Vagina (tissue), 2 donors: ENCODE measurements around the gene HAVCR1. TPM values are rescaled to one million over a fixed set of nuclear protein-coding genes. Genes with fewer than 3 reads are reported as not detected.
"Not testable (repeated sequence)": the region's sequence is repeated elsewhere in the genome, so short reads cannot be mapped to it uniquely, and the experiment has no call there.

Experiments used
- DNase-seq, 2 donors: peaks; one replicate each; pipeline ENCODE4 v3.0.0-alpha.2; 2017; ENCODE audit errors: extremely low spot score in 2 of 2
- H3K27ac ChIP-seq: fragments of 200-600 bp; sonication (generic); one replicate; pipeline ENCODE4 v1.5.1; 2019
- H3K27me3 ChIP-seq: fragments of 200-600 bp; sonication (generic); one replicate; pipeline ENCODE4 v1.5.1; 2019
- H3K36me3 ChIP-seq, 2 donors: fragments of 200-600 bp; sonication (generic); one replicate each; pipeline ENCODE4 v1.5.1; 2017 to 2019
- H3K4me1 ChIP-seq: fragments of 200-600 bp; sonication (generic); one replicate; pipeline ENCODE4 v1.5.1; 2019
- H3K4me3 ChIP-seq, 2 donors: fragments of 200-600 bp; sonication (generic); 1 replicate in 1 of 2; 2 replicates in 1 of 2; pipeline ENCODE4 v1.5.1; 2016 to 2019
- H3K9me3 ChIP-seq: fragments of 200-600 bp; sonication (generic); one replicate; pipeline ENCODE4 v1.5.1; 2019
- CTCF ChIP-seq, 3 experiments: fragments of 450-650 bp in 2 of 3; fragments of 200-600 bp in 1 of 3; sonication (generic) in 1 of 3; IDR thresholded peaks; one replicate each; pipeline ENCODE4 v1.5.1; 2017 to 2019; ENCODE audit warnings: antibody characterized with exemption in 3 of 3, mild to moderate bottlenecking in 2 of 3, moderate library complexity in 2 of 3
- POLR2A ChIP-seq, 2 donors: fragments of 450-650 bp; IDR thresholded peaks; one replicate each; pipeline ENCODE4 v1.6.1; 2017; ENCODE audit warnings: antibody characterized with exemption in 2 of 2, mild to moderate bottlenecking in 2 of 2, moderate library complexity in 2 of 2
- POLR2AphosphoS5 ChIP-seq, 2 donors: sonication (generic); formaldehyde crosslinking; IDR thresholded peaks; one replicate each; pipeline ENCODE4 v1.9.0; 2017; ENCODE audit warnings: antibody characterized with exemption in 2 of 2, mild to moderate bottlenecking in 2 of 2, low read depth in 1 of 2; ENCODE audit not compliant: insufficient read depth in 1 of 2
- intact Hi-C: fragments of 100-400 bp; cut with DNase I; formaldehyde crosslinking; loops from one replicate; pipeline ENCODE4 v1.15.1; 2023
- total RNA-seq: library from RNA; depleted of rRNA; stranded (reverse); fragments of >200 nt; gene quantifications from one replicate; pipeline ENCODE4 v1.2.3, GENCODE V29; 2016

The HAVCR1 gene
- total RNA-seq, 1 donor from 2014 or later: not detected

GRCh38 chr5:157030692-157031091 is 28.2 kb downstream of the HAVCR1 start:
- intact Hi-C loops: no loop called here
- no peaks in the 10 kb centered on the region for H3K9me3 ChIP-seq
- no peak for TF ChIP-seq POLR2AphosphoS5 (IDR thresholded peaks at IDR 0.05; ENCODE audit: insufficient read depth in 1 of 2, low read depth in 1 of 2)
- TF ChIP-seq POLR2A (IDR thresholded peaks at IDR 0.05): no peak
- TF ChIP-seq CTCF (IDR thresholded peaks at IDR 0.05): no peak
- no peaks in the 10 kb centered on the region for H3K27me3 ChIP-seq
- H3K27ac ChIP-seq: no peak overlapping the region
- H3K4me1 ChIP-seq: no peaks in the 10 kb centered on the region
- no peak for DNase-seq
- no peak overlapping the region for H3K4me3 ChIP-seq
- H3K36me3 ChIP-seq: no peaks in the 10 kb centered on the region

DNA sequence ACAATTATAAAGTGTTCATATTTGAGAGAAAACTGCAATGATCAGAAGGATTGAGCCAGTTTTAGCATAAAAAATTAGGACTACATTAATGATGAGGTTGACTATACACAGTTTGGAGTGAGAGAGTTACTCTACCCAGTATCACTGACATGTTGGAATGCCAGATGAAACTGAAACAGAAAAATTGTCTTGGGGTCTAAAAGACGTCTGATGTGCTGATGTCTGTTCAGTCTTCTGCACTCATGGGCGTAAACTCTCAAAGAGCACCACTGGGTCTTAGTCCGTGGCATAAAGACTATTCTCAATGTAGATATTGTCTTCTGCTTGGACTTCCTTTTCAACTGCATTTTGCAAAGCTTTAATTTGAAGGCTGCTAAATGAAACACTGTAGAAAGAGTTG is 29.5 kb downstream of the HAVCR1 start:
- Histone ChIP-seq H3K9me3 (no peaks in the 10 kb centered on the region), H3K27ac (no peak overlapping the region), H3K36me3 (no peaks in the 10 kb centered on the region), H3K27me3 (no peaks in the 10 kb centered on the region), H3K4me3 (no peak overlapping the region), H3K4me1 (no peaks in the 10 kb centered on the region)
- intact Hi-C loops: no loop called here
- DNase-seq: no peak
- TF ChIP-seq POLR2AphosphoS5 (IDR thresholded peaks at IDR 0.05; ENCODE audit: insufficient read depth in 1 of 2, low read depth in 1 of 2) (no peak), POLR2A (IDR thresholded peaks at IDR 0.05) (no peak)

- H3K36me3 ChIP-seq, H3K4me1 ChIP-seq, H3K9me3 ChIP-seq, H3K27ac ChIP-seq, intact Hi-C loops, DNase-seq, H3K27me3 ChIP-seq, H3K4me3 ChIP-seq: not testable (repeated sequence)
Measured at GRCh38 chr5:157027663-157028062, 31.3 kb downstream of the HAVCR1 start.

DNA sequence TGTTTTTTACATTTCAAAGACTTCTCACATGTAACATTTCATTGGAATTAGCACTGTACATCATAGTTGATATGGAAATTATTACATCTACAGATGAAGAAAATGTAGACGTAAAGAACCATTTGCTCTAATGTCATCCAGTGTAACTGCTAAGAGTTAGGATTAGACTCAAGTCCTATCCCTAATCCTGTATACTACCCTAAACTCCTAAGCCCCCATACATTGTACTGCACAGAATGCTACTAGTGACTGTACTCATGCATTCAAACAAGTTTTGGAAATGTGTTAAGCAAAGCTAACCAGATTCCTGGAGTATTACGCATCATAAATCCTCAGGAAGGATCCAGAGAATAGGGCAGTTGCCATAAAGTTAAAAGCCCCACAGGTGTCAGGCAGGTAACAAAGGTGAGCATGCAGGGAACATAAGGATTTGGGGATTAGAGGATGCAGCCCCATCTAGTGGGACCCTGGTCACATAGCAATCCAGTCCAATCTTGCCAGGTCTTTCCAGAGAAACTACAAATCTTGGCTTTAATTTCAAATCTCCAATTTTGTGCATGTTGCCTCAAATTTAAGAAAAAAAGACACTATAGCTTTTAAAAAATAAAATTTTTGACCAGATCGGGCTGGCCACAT is 32.0 kb downstream of the HAVCR1 start:
- H3K4me3 ChIP-seq: no peak overlapping the region
- H3K27ac ChIP-seq: no peak overlapping the region
- H3K9me3 ChIP-seq: no peaks in the 10 kb centered on the region
- H3K36me3 ChIP-seq: no peaks in the 10 kb centered on the region
- no peak for DNase-seq
- intact Hi-C loops: no loop called here
- TF ChIP-seq POLR2A (IDR thresholded peaks at IDR 0.05) (no peak), POLR2AphosphoS5 (IDR thresholded peaks at IDR 0.05; ENCODE audit: insufficient read depth in 1 of 2, low read depth in 1 of 2) (no peak), CTCF (IDR thresholded peaks at IDR 0.05) (no peak)
- no peaks in the 10 kb centered on the region for H3K4me1 ChIP-seq
- no peaks in the 10 kb centered on the region for H3K27me3 ChIP-seq

GRCh38 chr5:157025093-157025698 is 33.7 kb downstream of the HAVCR1 start:
- intact Hi-C loops: no loop called here
- TF ChIP-seq POLR2AphosphoS5 (IDR thresholded peaks at IDR 0.05; ENCODE audit: insufficient read depth in 1 of 2, low read depth in 1 of 2): no peak

DNA sequence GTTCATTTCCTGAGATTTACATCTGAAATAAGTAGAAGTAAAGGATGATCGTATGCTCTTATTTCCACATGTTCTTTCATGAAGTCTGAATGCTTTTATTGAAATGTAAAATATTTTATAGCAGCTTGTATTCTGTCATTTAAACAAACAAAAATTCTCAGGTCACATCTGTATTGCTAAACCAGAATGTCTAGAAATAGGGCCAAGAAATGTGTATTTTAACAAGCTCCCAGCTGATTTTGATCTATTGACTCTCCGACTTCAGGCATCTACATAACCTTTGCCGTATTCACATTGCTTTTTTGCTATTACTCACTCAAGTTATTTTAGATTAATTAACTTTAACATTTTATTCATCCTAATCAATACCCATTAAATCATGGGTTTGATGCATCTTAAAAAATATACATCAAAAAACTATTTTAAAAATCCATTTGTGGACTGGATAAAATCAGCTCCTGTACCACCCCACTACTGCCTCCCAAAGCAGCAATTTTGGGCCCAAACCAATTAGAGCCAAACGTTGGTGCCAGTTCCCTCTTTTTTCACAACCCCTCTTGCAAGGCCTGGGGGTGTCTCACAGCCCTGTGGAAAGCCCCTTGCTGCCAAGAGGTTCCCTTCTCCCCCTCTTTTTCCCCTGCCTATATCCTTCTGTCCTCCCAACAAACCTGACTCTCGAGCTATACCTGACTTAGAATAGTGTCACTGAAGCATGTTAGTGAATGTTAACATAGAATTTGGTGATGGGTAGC is 34.5 kb downstream of the HAVCR1 start:
- TF ChIP-seq POLR2A (IDR thresholded peaks at IDR 0.05) (no peak), POLR2AphosphoS5 (IDR thresholded peaks at IDR 0.05; ENCODE audit: insufficient read depth in 1 of 2, low read depth in 1 of 2) (no peak), CTCF (IDR thresholded peaks at IDR 0.05) (no peak)
- intact Hi-C loops: no loop called here
- no peak for DNase-seq

More at GRCh38 chr5:157025093-157025698, 33.7 kb downstream of the HAVCR1 start:
- Histone ChIP-seq H3K27me3 (no peaks in the 10 kb centered on the region), H3K9me3 (no peaks in the 10 kb centered on the region), H3K4me1 (no peaks in the 10 kb centered on the region), H3K4me3 (no peak overlapping the region), H3K36me3 (no peaks in the 10 kb centered on the region), H3K27ac (no peak overlapping the region)
- no peak for DNase-seq

More for the DNA sequence above, 34.5 kb downstream of the HAVCR1 start:
- Histone ChIP-seq H3K4me3 (no peak overlapping the region), H3K36me3 (no peaks in the 10 kb centered on the region), H3K4me1 (no peaks in the 10 kb centered on the region), H3K27me3 (no peaks in the 10 kb centered on the region), H3K27ac (no peak overlapping the region), H3K9me3 (no peaks in the 10 kb centered on the region)
